Endothelial cell of umbilical vein (primary cell): ENCODE measurements around the gene LCLAT1. TPM values are rescaled to one million over a fixed set of nuclear protein-coding genes. Genes with fewer than 3 reads are reported as not detected.

Source experiments
- BruUV-seq: library from RNA; stranded (reverse); fragments of 400-500 nt; replicated peaks from 2 replicates; lab custom pipeline; 2021; lab: Mats Ljungman, UMichigan
- CTCF ChIA-PET: fragments of 300-600, 350-600 bp; sonication (Branson Sonifier 250); formaldehyde crosslinking; loops from one replicate; lab custom pipeline; 2021; ENCODE audit warnings: antibody characterized with exemption, inconsistent platforms; lab: Charles Lee
- POLR2A ChIA-PET: fragments of 300-600, 350-600 bp; sonication (Branson Sonifier 250); formaldehyde crosslinking; loops from one replicate; lab custom pipeline; 2021; ENCODE audit warnings: antibody characterized with exemption, inconsistent platforms; lab: Charles Lee
- DNase-seq: peaks from one replicate; pipeline ENCODE4 v3.0.0-alpha.2; 2011; ENCODE audit warnings: low read depth, low spot score
- FAIRE-seq: peaks from 2 replicates; lab custom pipeline; 2011; peaks lifted over from hg19 to GRCh38; lab: Jason Lieb, UNC
- H2AFZ ChIP-seq: 2 replicates; pipeline ENCODE4 v1.6.0; 2012; ENCODE audit warnings: low read depth, low read length, control low read depth, inconsistent platforms
- H3K27ac ChIP-seq: 2 replicates; pipeline ENCODE4 v1.5.1; 2011; ENCODE audit warnings: low read depth, mild to moderate bottlenecking, control low read depth, low read length, moderate library complexity; ENCODE audit not compliant: insufficient read depth
- H3K27me3 ChIP-seq, 2 experiments: 2 replicates each; pipeline versions ENCODE4 v1.6.0 to v1.6.1; 2011; ENCODE audit warnings: low read length in 2 of 2, mixed read lengths in 1 of 2; ENCODE audit not compliant: control insufficient read depth in 2 of 2, insufficient read depth in 2 of 2
- H3K36me3 ChIP-seq, 2 experiments: 2 replicates in 1 of 2; 3 replicates in 1 of 2; pipeline ENCODE4 v1.5.1; 2011; ENCODE audit warnings: low read length in 2 of 2, mild to moderate bottlenecking in 1 of 2, moderate library complexity in 1 of 2; ENCODE audit not compliant: control insufficient read depth in 2 of 2, insufficient read depth in 2 of 2; ENCODE audit errors: extremely low read depth in 1 of 2
- H3K4me1 ChIP-seq: 3 replicates; pipeline ENCODE4 v1.5.1; 2011; ENCODE audit warnings: mild to moderate bottlenecking, low read length; ENCODE audit not compliant: control insufficient read depth, insufficient read depth; ENCODE audit errors: extremely low read depth
- H3K4me2 ChIP-seq: 2 replicates; pipeline ENCODE4 v1.6.1; 2011; ENCODE audit warnings: low read length, control low read depth, mixed read lengths; ENCODE audit not compliant: insufficient read depth
- H3K4me3 ChIP-seq, 3 experiments: fragments of 200-600 bp in 1 of 3; sonication (generic), shearing (Covaris generic) in 1 of 3; replicated peaks in 1 of 3; 2 replicates each; pipeline ENCODE4 v1.5.1; 2011 to 2016; ENCODE audit warnings: control low read depth in 3 of 3, low read length in 3 of 3, mild to moderate bottlenecking in 2 of 3, inconsistent platforms in 1 of 3, low read depth in 1 of 3, moderate library complexity in 1 of 3; ENCODE audit not compliant: insufficient read depth in 1 of 3
- H3K79me2 ChIP-seq: 2 replicates; pipeline ENCODE4 v1.6.0; 2012; ENCODE audit warnings: low read length, inconsistent platforms; ENCODE audit not compliant: control insufficient read depth, insufficient read depth
- H3K9ac ChIP-seq: replicated peaks from 2 replicates; pipeline ENCODE3; 2011; ENCODE audit warnings: low read length, control low read depth; ENCODE audit not compliant: insufficient read depth; ENCODE audit errors: extremely low read depth
- H3K9me1 ChIP-seq: replicated peaks from 3 replicates; pipeline ENCODE4 v1.6.0; 2011; ENCODE audit warnings: mild to moderate bottlenecking, low read length; ENCODE audit not compliant: control insufficient read depth, insufficient read depth; ENCODE audit errors: extremely low read depth
- H3K9me3 ChIP-seq: replicated peaks from 2 replicates; pipeline ENCODE4 v1.5.1; 2012; ENCODE audit warnings: low read length, inconsistent platforms; ENCODE audit not compliant: control insufficient read depth, insufficient read depth
- H4K20me1 ChIP-seq: replicated peaks from 2 replicates; pipeline ENCODE3; 2011; ENCODE audit warnings: mild to moderate bottlenecking, low read length; ENCODE audit not compliant: control insufficient read depth, insufficient read depth; ENCODE audit errors: extremely low read depth
- EZH2 ChIP-seq: IDR thresholded peaks from 2 replicates; pipeline ENCODE4 v1.6.1; 2012; ENCODE audit warnings: borderline replicate concordance, low read depth, mild to moderate bottlenecking, moderate library complexity, low read length, inconsistent platforms; ENCODE audit not compliant: severe bottlenecking
- GATA2 ChIP-seq: IDR thresholded peaks from 2 replicates; pipeline ENCODE4 v1.7.0; 2011; ENCODE audit warnings: low read depth, mild to moderate bottlenecking, moderate library complexity, mixed read lengths, low read length; ENCODE audit not compliant: insufficient read length, insufficient read depth
- JUN ChIP-seq: IDR thresholded peaks from 2 replicates; pipeline ENCODE4 v1.6.1; 2011; ENCODE audit warnings: borderline replicate concordance, low read depth; ENCODE audit not compliant: insufficient read length, insufficient read depth
- POLR2AphosphoS5 ChIP-seq: IDR thresholded peaks from 2 replicates; pipeline ENCODE4 v1.6.1; 2012; ENCODE audit warnings: low read depth, mild to moderate bottlenecking, control low read depth, low read length, moderate library complexity; ENCODE audit not compliant: insufficient read depth
- dilution Hi-C: fragments of 300-500 bp; cut with MboI; formaldehyde crosslinking; loops from one replicate; pipeline ENCODE4 v1.15.0; 2019; ENCODE audit warnings: low sequenced_read_pairs; ENCODE audit not compliant: extremely low pct_ligation_motif_present
- intact Hi-C: fragments of 100-400 bp; cut with micrococcal nuclease; formaldehyde crosslinking; loops from one replicate; pipeline ENCODE4 v1.10.0; 2022
- polyA plus RNA-seq, 4 experiments: library from polyadenylated mRNA; depleted of rRNA in 3 of 4; stranded (reverse) in 3 of 4; unstranded in 1 of 4; fragments of >200 nt; gene quantifications; 2 replicates each; pipeline versions ENCODE4 v1.2.1 to v1.2.3, GENCODE V29; 2011 to 2012; ENCODE audit warnings: missing spikeins in 1 of 4
- total RNA-seq: library from RNA; stranded (reverse); gene quantifications from 2 replicates; pipeline ENCODE4 v1.2.3, GENCODE V29; 2021
- TF ChIP-seq, protein P1 (sequence below), 2 donors: IDR thresholded peaks; 1 replicate in 1 of 2; 2 replicates in 1 of 2; pipeline ENCODE4 v1.5.1; 2011; ENCODE audit warnings: low read length in 2 of 2, mild to moderate bottlenecking in 2 of 2, moderate library complexity in 2 of 2, control low read depth in 1 of 2, inconsistent platforms in 1 of 2, low read depth in 1 of 2; ENCODE audit not compliant: insufficient read depth in 1 of 2; ENCODE audit errors: extremely low read depth in 1 of 2

LCLAT1 gene
- total and polyA plus RNA-seq, 2 donors (not counting 3 experiments of a cell fraction or from before 2014, with no cell fraction given) = 6.1 to 20.8 TPM

DNA sequence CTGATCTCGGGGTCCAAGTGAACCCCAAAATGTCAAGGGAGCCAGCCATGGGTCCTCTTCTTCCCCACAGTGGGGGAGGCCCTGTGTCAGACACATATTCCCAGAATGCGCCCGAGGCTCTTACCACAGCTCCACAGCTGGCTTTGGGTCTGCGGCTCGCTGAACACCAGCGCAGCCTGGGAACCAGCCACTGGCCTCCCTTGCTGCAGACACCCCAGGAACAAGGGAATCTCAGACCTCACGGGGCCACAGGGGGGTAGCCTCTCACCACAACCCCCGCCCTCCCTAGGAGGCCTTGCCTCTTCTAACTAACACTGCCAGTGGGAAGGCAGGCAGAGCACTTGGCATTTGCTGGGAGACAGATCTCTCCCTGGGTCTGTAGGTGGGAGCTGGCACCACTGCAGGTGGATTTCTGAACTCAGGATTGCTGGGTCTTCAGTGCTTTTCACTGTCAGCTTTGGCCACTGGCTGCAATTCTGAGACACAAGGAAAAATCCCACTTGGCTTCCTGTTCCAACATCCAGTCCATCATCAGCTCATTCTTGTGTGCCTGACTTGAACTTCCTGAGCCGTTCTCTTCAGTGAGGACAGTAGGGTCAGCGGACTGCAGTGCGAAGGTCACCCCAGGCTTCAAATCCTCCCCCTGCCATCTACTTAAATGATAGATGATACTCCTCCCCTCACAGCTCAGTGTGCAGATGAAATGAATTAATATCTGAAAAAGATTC lies 231.5 kb downstream of the LCLAT1 start:
- H3K9me1 ChIP-seq = no peaks in the 10 kb centered on the region
- no peak overlapping the region for H3K4me3 ChIP-seq
- TF ChIP-seq POLR2AphosphoS5 (no peak), EZH2 (no peak), GATA2 (no peak), JUN (no peak)
- TF ChIP-seq, protein P1, sequence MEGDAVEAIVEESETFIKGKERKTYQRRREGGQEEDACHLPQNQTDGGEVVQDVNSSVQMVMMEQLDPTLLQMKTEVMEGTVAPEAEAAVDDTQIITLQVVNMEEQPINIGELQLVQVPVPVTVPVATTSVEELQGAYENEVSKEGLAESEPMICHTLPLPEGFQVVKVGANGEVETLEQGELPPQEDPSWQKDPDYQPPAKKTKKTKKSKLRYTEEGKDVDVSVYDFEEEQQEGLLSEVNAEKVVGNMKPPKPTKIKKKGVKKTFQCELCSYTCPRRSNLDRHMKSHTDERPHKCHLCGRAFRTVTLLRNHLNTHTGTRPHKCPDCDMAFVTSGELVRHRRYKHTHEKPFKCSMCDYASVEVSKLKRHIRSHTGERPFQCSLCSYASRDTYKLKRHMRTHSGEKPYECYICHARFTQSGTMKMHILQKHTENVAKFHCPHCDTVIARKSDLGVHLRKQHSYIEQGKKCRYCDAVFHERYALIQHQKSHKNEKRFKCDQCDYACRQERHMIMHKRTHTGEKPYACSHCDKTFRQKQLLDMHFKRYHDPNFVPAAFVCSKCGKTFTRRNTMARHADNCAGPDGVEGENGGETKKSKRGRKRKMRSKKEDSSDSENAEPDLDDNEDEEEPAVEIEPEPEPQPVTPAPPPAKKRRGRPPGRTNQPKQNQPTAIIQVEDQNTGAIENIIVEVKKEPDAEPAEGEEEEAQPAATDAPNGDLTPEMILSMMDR (IDR thresholded peaks at IDR 0.05; ENCODE audit: extremely low read depth in 1 of 2, insufficient read depth in 1 of 2, low read depth in 1 of 2, low read length in 2 of 2) = no peak
- intact Hi-C loops = no loop called here
- no peak overlapping the region for H3K9ac ChIP-seq
- POLR2A ChIA-PET = no interaction called here
- no peaks in the 10 kb centered on the region for H3K36me3 ChIP-seq
- CTCF ChIA-PET = no interaction called here
- dilution Hi-C loops = no loop called here
- peaks cover 0 to 2% of the 10 kb centered on the region in 2 experiments for H3K27me3 ChIP-seq
- no peak overlapping the region for H2AFZ ChIP-seq
- FAIRE-seq (no peak), DNase-seq (no peak)
- BruUV-seq = no TSS peak
- H3K4me2 ChIP-seq = no peak overlapping the region
- H3K9me3 ChIP-seq = no peaks in the 10 kb centered on the region
- no peaks in the 10 kb centered on the region for H4K20me1 ChIP-seq
- H3K27ac ChIP-seq = no peak overlapping the region
- no peaks in the 10 kb centered on the region for H3K4me1 ChIP-seq
- H3K79me2 ChIP-seq = no peaks in the 10 kb centered on the region
